ENCODE data around the gene C1orf159.

The C1orf159 gene

GRCh38 chr1:1132042-1132950 is 16.4 kb upstream of the C1orf159 start:
- DNase-seq (ENCODE audit: low read depth in 2 of 2) = no peak

GRCh38 chr1:1130206-1131120 is 14.6 kb upstream of the C1orf159 start:
- no peak for DNase-seq (ENCODE audit: low read depth in 2 of 2)

- no peak for DNase-seq (ENCODE audit: low read depth in 2 of 2)
These were observed 13.5 kb upstream of the C1orf159 start for GRCh38 chr1:1129381-1129821.

GRCh38 chr1:1128454-1129139 is 12.7 kb upstream of the C1orf159 start:
- no peak for DNase-seq (ENCODE audit: low read depth in 2 of 2)

GRCh38 chr1:1127551-1128451 is 11.9 kb upstream of the C1orf159 start:
- no peak for DNase-seq (ENCODE audit: low read depth in 2 of 2)

GRCh38 chr1:1125945-1126344 is 10.1 kb upstream of the C1orf159 start:
- DNase-seq (ENCODE audit: low read depth in 2 of 2) = no peak

GRCh38 chr1:1124786-1125642 is 9.1 kb upstream of the C1orf159 start:
- DNase-seq (ENCODE audit: low read depth in 2 of 2) = no peak

GRCh38 chr1:1124508-1124785 is 8.6 kb upstream of the C1orf159 start:
- DNase-seq (ENCODE audit: low read depth in 2 of 2) = no peak

- no peak for DNase-seq (ENCODE audit: low read depth in 2 of 2)
These were observed 8.0 kb upstream of the C1orf159 start for GRCh38 chr1:1123581-1124507.

GRCh38 chr1:1122981-1123480 is 7.1 kb upstream of the C1orf159 start:
- DNase-seq (ENCODE audit: low read depth in 2 of 2) = no peak

GRCh38 chr1:1122078-1122811 is 6.4 kb upstream of the C1orf159 start:
- peak; percentile 64 to 69 for DNase-seq (ENCODE audit: low read depth in 2 of 2)

- no peak for DNase-seq (ENCODE audit: low read depth in 2 of 2)
These were observed 5.8 kb upstream of the C1orf159 start for GRCh38 chr1:1121611-1122077.

GRCh38 chr1:1120866-1121591 is 5.1 kb upstream of the C1orf159 start:
- DNase-seq (ENCODE audit: low read depth in 2 of 2) = no peak

GRCh38 chr1:1120096-1120495 is 4.2 kb upstream of the C1orf159 start:
- DNase-seq (ENCODE audit: low read depth in 2 of 2) = no peak

GRCh38 chr1:1119272-1119890 is 3.5 kb upstream of the C1orf159 start:
- DNase-seq (ENCODE audit: low read depth in 2 of 2) = no peak

GRCh38 chr1:1118876-1119220 is 3.0 kb upstream of the C1orf159 start:
- DNase-seq (ENCODE audit: low read depth in 2 of 2) = no peak

Data from stimulated activated CD8-positive, alpha-beta memory T cell treated with anti-CD3 and anti-CD28 coated beads, Interleukin-15, amount 100 ng/mL, for 4 hours (primary cell).